HG03175 (cell line): Measurements from ENCODE around the gene PCSK2.

Experiments
- ATAC-seq: cut with Tn5 transposase; IDR thresholded peaks from one replicate; pipeline ENCODE4 v1.9.1; 2021; ENCODE audit warnings: mild to moderate bottlenecking, moderate library complexity; ENCODE audit not compliant: unreplicated experiment

Gene PCSK2

DNA sequence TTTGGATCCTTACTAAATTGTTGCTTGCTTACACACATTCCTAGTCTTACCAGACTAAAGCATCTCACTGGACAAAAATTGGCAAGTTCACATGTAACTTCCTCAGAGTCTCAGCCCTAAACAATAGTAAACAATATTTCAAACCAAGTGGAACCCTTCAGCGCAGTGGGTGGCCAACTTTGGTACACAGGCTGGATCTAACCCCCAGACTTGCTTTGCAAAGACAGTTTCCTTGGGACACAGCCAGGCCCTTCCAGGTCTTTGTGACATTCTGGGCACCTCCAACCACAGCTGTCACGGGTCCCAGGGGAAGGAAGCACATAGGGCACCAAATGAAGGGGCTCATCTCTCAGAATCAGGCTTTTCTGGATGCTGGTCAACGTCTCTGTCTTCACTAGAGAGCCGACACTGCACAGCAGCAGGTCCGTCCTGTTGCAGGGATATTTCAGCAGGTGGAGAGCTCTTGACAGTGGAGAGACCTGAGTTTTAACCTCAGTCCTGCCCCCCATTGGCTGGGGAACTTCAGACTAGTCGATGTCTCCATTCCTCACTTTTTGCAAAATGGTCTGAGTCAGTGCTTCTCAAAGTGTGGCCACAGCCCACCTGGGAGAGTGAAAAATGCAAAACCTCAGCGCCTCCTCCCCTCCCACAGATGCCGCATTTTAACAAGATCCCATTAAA lies 212.9 kb downstream of the PCSK2 start:
- ATAC-seq = no peak

DNA sequence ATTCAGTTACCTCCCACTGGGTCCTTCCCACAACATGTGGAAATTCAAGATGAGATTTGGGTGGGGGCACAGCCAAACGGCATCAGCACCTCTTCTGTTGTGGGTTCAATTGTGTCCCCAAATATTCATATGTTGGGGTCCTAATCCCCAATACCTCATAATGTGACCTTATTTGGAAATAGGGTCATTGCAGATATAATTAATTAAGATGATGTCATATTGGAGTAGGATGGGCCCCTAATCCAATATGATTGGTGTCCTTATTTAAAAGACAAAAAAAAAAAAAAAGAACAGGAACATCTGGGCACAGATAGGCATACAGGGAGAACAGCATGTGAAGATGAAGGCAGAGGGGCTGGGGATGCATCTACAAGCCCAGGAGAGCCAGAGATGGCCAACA lies 214.9 kb downstream of the PCSK2 start:
- no peak for ATAC-seq

DNA sequence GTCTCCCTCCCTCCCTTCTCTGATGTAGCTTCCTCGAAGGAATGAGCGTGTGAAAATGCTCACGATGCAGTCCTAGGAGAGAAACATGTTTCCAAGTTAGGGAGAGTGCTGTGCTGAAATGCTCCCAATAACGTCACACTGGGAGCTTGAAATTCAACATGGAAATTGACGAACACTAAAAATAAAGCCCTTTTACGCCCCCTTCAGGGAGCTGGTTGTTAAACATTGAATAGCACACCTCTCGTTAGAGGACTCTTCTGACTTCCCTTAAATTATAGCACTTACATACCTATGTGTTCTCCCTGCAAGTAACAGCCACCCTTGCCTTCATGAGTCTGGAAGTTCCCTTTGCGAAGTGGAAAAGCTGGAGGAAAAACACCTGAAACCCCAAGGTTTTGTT lies 215.7 kb downstream of the PCSK2 start:
- ATAC-seq = no peak

DNA sequence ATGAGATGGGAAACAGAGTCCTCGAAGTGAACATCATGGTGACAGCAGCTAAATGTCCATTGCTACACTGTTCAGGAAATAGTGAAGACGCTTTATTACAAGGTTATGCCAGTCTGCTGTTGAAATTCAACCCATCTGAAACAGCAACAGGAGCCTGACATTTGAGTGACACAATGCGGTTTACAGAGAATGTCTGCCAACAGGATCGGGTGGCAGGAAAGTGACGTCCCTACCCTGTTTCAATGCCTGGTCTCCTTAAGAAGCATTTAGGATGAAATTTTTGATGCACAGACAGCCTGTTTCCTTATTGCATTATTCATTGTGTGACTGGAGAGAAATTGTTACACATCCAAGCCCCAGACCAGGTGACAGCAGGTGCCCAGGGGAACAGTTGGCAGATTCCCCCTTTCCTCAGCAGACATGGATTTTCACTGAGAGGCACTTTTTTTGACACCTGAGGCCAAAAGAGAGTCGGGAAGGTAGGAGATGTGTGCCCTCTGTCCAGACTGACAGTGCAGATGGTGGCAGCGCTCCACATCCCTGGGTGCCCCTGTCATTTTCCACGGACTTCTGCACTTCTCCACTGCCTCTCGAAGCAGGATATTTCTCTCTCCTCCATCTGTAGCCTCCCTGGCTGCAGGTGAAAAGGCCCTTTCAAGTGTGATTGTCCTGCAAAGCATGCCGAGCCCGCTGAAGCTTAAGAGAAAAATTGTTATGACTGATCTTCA lies 216.5 kb downstream of the PCSK2 start:
- no peak for ATAC-seq

DNA sequence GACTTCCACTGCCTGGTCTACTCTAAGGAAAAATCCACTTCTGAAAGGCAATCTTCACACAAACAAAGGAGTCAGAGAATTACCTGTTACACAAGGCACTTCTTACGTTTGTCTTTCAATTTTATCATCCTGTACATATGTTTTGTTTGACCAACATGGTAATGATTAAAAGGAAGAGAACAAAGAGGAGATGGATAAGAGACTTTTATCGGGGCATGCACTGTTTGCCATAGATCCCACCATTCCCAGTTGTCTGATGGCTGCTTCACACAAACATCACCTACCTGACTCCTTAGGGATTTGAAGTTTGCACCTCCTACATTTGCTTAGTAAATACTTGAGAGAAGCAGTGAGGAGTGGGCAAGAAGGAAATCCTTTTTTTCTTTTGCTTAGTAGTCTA lies 217.3 kb downstream of the PCSK2 start:
- ATAC-seq = no peak

DNA sequence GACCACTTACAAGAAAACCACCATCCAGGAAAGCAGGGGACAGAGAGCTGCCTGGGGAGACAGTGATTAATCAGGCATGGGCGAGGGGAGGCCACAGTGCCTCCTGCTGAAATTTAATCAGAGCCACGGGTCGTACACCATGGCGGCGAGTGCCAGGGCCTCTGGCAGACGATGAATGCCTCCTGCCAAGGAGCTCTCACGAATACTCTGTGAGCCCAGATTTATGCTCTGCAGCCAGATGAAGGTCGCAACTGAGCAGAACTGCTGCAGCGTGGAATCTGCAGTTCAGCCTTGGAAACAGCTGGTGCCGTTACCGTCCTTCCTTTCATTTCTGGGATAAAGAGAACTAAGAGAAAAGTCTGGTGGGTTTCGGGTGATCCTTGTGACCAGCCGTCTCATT lies 218.7 kb downstream of the PCSK2 start:
- ATAC-seq = no peak

DNA sequence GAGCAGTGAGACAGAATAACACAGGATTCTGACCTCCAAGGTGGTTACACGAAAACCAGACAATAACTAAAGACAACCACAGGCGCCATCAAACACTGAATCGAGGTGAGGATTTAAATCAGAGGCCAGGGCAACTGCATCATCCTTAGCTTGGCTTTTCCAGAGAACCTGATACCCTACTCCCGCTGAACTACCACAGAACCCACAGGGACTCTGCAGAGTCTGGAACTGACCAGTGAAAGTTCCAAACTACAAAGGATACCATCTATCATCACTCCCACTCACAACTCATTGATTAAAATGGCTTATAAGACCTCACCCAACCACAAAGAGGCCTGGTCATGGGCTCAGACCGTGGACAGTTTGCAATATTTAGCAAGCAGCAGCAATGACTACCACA lies 219.3 kb downstream of the PCSK2 start:
- ATAC-seq = no peak

DNA sequence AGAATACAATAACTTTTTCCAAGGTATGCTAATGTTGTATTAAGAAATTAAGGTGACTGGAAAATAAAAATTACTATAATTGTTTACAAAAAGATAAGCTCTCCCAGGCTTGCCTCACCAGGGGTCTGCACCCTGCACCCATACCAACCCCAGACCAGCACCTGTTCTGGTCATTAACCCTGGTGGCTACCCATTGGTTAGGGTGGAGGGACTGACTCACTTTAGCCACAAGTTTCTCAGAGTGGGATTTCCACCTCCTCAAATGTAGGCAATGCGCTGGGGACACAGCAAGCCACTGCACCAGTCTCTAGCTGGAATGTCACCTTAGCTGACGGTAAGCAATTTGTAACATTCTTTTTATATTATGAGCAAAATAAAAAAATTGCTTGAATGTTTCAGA lies 221.2 kb downstream of the PCSK2 start:
- ATAC-seq = no peak

DNA sequence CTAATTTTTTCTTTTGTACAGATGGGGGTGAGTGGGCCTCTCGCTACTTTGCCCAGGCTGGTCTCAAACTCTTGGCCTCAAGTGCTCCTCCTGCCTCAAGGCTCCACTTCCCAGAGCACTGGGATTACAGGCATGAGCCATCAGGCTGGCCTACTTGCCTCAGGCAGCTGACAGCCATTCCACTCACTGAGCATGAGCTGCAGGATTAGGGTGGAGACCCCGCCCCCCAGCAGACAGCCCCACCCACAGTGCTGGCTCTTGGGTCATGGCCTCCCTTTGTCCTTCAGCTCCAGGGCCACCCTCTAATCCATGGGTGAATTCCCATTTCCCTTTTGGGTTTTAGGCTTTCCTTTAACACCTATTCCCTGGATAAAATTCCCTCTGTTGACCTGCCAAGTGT lies 222.2 kb downstream of the PCSK2 start:
- no peak for ATAC-seq

DNA sequence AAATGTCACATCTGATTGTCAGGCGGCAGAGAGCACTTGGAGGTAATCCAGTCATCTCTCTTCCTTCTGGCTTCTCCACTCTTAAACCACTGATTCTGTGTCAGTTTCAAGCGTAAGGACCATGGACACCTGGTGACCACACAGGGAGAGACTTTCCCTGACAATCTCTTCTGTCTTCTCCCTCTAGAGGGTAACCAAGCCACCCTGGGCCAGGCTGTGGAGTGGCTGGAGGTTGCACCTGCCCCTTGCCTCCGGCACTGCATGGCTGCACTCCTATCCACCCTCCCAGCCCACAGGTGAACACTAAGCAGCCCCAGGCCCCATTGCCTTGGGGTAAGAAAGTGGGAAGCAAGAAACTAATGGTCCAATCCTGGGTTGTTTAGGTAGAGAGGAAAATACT lies 225.6 kb downstream of the PCSK2 start:
- ATAC-seq = no peak

DNA sequence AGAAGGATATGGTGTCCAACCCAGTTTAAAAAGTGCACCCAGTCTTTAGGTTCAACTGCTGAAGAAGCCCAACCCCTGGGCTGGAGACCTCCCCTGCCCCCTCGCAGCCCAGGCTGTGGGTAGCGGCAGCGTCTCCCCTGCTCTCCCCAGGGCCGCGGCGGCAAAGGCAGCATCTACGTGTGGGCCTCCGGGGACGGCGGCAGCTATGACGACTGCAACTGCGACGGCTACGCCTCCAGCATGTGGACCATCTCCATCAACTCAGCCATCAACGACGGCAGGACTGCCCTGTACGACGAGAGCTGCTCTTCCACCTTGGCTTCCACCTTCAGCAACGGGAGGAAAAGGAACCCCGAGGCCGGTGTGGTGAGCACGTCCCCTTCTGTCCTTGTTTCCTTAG lies 226.8 kb downstream of the PCSK2 start:
- ATAC-seq = no peak

DNA sequence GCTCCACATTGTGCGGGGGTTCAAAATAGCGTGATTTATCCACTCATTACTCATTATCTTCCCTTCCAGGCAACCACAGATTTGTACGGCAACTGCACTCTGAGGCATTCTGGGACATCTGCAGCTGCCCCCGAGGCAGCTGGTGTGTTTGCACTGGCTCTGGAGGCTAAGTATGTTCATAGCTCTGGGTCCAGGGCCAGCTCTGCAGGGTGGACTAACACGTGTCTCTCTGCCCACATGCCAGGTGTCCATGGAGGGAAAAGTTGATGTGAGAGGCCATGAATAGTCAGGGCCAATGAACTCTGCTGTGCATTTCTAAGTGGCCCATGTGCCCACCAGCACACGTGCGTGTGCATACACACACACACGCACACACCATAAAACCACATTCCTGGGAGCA lies 229.4 kb downstream of the PCSK2 start:
- ATAC-seq = no peak

DNA sequence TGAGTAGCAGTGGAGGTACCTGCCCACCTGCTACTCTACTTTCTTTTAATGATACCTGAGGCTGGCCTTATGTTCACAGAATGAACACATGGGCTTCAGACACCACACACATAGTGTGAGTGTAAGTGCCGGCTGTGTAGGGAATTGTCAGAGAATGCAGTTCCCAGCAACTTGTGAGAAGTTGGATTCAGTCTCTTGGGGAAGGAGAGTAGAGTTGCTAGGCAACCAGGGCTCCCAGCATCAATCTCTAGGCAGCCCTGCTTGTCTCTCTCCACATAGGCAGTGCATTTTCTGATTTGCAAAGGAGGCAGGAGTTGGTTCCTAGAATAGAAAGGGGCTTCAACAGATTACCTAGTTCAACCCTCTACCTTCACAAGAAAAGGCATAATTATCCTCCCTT lies 230.2 kb downstream of the PCSK2 start:
- ATAC-seq = no peak

DNA sequence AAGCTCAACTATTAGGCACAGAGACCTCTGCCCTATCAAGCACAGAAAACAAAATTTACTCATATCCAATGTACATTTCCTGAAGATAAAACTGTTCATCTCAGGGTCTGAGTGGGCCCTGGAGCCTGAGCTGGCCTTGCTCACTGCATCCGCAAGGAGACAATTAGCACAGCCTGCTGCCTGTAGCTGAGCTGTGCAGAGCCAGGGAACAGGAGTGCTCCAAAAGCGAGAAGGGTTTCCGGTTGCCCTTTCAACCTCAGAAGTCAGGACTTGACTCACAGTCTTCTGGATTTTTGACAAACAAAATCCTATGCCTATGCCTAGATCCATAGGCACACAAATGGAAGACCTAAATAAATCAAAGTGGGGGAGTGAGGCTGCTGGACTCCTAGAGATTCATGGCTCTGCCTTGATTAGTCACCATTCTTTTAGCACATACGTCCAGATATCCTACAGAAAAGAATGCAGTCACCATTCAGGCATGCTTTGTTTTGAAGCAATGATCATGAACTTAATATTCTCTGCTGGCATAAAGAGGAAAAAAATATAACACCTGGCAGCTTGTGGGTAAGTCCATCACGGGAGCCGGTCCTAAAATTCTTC lies 230.8 kb downstream of the PCSK2 start:
- ATAC-seq = no peak

DNA sequence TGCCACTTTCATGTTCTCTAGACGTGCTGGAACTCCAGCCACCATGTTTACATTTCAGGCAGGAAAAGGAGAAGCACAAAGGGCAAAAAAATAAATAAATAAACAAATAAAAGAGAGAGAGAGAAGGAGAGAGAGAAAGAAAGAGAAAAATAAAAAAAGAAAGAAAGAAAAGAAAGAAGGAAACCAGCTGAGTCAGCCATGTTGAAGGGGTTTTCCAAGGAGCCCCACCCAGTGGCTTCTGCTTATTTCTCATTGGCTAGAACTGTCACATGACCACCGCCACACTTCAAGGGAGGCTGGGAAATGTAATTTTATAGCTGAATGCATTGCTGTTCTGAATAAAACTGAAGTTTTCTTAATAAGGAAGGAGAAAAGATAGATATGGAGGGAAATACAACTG lies 233.3 kb downstream of the PCSK2 start:
- ATAC-seq = no peak

DNA sequence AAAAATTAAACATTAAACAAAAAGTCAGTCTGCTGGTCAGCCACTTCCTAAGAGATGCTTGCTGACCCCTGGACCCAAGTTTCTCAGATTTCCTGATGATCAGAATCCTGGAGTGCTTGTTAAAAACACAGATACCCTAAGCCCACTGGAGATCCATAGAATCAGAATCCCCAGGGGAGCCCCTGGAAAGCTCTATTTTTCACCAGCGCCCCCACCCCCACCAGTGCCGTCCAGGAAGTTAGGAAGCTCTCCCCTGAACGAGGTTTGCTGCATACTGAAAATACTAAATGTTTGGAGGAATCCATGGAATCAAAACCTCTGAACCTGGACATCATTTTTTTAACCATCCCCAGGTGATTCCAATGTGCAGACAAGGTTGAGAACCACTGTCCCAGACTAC lies 235.1 kb downstream of the PCSK2 start:
- ATAC-seq = no peak

DNA sequence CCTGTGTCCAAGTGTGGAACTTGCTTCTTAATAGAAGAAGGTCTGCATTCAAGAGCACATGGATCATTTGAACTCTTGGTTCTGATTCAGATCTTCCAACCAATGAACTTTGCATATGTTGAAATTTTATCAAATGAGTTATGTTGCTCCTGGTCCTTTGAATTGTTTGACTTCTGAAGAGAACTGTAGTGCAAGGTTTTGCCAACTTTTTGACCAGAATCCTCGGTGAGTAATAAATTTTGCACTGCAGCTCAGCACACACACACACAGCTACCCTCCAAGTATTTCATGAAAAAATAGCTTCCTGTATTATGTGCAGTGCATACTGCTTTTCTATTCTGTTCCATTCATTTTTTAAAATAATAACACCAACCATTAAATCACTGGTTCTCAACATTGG lies 236.9 kb downstream of the PCSK2 start:
- no peak for ATAC-seq

DNA sequence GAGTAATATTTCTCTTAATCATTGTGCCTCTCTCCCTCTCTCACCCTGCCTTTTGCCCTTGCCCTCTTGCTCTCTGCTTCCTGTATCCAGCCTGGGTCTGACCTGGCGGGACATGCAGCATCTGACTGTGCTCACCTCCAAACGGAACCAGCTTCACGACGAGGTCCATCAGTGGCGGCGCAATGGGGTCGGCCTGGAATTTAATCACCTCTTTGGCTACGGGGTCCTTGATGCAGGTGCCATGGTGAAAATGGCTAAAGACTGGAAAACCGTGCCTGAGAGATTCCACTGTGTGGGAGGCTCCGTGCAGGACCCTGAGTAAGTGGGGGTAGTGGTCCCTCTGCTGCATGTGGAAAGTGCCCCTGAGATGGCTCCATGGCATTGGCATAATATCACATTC lies 238.4 kb downstream of the PCSK2 start:
- ATAC-seq = no peak

DNA sequence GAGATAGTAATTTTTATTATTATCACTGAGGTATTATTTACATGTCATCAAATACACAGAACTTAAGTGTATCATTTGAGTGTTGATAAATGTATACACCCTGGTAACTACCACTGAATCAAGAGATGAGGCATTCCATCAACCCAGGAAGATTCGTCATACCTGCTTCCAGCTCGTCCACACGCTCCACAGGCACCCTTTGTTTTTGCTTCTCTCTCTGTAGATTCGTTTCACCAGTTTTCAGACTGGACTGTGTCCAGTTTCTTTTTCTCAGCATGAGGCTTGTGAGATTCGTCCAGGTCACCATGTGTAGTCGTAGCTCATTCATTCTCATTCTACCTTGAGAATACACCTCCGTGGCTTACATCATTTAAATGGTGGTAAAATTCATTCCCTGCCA lies 239.8 kb downstream of the PCSK2 start:
- no peak for ATAC-seq

DNA sequence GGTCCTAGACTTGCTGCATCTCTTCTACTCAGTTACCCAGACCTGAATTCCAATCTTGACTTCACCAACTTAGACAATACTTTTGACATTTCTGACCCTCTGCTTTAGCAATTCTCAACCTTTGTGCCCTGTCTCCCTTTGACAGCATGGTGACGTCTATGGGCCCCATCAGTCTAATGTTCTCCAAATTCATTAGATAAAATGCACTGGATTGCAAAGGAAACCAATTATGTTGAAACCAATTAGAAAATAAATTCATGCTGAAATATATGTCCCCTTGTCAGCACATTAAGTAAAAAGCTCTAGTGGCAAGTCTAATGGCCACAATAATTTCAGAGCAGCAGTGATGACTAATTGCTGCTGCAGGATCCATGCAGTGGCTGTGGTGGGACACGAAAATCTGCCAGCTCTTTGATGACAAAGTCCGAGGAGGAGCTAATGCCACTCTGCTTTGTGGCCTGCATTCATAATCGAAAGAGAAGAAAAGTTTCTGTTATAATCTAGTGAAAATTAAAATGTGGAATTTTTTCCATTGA lies 240.3 kb downstream of the PCSK2 start:
- no peak for ATAC-seq

DNA sequence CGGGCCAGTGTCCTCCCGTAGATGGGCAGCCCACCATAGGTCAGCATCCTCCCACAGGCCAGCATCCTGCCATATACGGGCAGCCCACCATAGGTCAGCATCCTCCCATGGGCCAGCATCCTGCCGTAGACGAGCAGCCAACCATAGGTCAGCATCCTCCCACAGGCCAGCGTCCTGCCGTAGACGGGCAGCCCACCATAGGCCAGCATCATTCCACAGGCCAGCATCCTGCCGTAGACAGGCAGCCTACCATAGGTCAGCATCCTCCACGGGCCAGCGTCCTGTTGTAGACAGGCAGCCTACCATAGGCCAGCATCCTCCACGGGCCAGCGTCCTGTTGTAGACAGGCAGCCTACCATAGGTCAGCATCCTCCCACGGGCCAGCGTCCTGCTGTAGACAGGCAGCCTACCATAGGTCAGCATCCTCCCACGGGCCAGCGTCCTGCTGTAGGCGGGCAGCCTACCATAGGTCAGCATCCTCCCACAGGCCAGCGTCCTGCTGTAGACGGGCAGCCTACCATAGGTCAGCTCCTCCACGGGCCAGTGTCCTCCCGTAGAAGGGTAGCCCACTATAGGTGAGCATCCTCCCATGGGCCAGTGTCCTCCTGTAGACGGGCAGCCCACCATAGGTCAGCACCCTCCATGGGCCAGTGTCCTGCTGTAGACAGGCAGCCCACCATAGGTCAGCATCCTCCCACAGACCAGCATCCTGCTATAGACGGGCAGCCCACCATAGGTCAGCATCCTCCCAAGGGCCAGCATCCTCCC lies 241.4 kb downstream of the PCSK2 start:
- ATAC-seq = no peak
